NCI-H2081 (cell line): ENCODE results near the gene SVIL.
"Not testable (repeated sequence)": the region's sequence is repeated elsewhere in the genome, so short reads cannot be mapped to it uniquely, and the experiment has no call there.

Experiments used
- DNase-seq, 2 experiments: peaks; one replicate each; lab custom pipeline; 2025; lab: John Stamatoyannopoulos, UW

The SVIL gene

DNA sequence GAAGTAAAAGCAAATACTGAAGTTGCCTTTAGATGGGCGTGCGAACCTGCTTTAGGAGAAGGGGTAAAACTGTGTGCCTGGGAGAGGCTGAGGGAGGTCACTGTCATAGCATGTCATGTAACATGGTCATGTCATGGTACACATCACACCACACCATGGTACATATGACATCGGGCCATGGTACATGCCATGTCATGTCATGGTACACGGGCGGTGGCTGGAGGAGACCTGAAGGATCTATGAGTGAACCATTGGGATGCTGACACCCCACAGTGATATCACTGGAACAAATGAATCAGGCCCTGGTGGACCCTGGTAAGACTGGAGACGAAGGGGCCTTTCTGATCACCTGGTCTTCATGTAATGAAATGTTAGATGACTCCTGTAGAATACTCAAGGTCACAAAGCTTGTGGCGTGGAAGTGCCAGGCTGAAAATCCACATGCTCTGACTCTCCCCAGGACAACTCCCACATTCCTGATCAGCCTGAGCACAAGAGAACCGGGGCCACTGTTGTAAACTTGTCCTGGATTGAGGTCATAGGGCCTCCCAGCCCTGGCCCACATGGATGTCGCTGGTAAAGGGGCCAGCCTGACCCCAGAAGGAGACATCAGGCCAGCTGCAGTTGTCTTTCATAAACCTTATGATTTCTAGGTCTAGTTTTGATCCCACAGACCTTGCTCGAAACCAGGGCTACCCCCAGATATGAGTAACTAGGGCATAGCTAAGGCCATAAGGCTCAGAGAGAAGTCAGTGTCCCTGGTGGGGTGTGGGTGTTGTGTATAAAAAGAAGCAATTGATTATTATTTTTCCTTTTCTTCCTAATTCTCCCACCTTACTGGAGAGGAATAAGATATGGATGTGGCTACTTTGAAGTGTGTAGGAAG, 60.3 kb downstream of the SVIL start:
- not testable (repeated sequence) for DNase-seq

GRCh38 chr10:29570248-29570647, 64.5 kb downstream of the SVIL start:
- not testable (repeated sequence) for DNase-seq

DNA sequence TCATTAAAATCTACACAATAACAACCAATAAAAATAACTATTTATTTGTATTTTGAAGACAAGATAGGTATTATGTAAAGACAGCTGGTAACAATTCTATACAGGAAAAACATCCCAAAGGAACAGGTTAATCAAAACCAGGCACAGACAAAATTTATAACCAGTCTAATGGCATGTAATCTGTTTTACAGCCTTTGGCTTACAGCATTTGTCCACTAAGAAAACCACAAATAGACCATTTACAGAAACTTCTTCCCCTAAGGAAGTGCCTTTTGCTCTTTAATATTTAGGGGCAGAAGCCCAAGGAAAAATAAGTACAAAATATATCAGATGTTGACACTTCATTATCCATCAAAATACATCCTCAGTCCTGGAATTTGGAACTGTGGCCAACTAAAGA, 65.0 kb downstream of the SVIL start:
- DNase-seq = no peak

GRCh38 chr10:29567003-29567402, 67.8 kb downstream of the SVIL start:
- no peak for DNase-seq

DNA sequence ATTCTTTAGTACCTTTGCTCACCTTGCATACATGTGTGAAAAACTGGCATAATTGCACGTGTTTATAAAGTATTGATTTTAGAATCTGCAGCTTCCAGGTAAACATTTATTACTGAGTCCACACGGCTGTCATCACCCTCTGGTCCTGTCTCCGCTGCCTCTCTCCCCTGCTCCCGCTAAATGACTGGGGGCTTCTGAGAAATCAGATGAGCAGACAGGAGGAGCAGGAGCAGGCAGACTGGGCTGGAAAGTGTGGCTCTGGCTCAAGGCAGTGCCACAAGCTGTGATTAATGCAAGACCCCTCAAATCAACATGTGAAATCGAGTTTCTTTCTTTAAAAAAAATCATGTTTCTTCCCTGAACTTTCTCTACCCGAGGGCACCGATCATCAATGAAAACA, 68.6 kb downstream of the SVIL start:
- DNase-seq = not testable (repeated sequence)

GRCh38 chr10:29563420-29564035, 71.2 kb downstream of the SVIL start:
- DNase-seq = no peak

DNA sequence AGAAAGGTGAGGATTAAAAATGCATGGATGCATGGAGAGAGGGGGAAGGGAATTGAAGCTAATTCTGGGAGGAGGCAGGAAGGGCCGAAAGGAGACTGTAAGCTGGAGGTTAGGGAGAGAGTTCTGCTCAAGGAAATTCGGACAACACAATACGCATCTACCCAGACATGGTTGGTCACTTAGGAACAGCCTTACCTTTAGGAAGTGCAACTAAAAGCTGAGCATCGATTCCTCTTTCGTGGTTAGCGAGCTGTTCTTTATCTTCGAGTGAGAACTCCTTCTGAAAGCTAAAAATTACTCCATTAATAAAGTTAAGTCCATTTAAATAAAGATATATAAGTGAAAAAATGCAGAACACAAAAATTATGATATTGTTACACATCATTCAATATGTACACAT, 71.8 kb downstream of the SVIL start:
- not testable (repeated sequence) for DNase-seq

- DNase-seq = no peak
These were observed 74.8 kb downstream of the SVIL start for GRCh38 chr10:29559996-29560395.

DNA sequence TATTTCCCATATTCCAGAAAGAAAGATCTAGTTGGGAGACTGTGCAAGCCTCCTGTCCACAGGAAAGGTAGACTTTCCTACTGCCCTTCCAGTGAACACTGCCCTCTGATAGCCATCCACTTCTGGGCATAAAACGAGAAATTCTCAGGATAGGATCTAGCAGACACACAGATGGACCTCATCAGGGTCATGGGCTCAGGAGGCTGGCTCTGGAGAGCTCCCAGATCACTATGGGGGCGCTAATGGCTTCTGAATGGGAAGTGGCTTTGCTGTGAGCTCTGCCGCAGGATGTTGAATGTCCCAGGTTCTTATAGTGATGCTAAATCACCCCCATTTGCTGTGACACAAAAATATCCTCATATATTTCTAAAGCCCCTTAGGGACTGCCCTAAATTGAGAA, 77.1 kb downstream of the SVIL start:
- no peak for DNase-seq

DNA sequence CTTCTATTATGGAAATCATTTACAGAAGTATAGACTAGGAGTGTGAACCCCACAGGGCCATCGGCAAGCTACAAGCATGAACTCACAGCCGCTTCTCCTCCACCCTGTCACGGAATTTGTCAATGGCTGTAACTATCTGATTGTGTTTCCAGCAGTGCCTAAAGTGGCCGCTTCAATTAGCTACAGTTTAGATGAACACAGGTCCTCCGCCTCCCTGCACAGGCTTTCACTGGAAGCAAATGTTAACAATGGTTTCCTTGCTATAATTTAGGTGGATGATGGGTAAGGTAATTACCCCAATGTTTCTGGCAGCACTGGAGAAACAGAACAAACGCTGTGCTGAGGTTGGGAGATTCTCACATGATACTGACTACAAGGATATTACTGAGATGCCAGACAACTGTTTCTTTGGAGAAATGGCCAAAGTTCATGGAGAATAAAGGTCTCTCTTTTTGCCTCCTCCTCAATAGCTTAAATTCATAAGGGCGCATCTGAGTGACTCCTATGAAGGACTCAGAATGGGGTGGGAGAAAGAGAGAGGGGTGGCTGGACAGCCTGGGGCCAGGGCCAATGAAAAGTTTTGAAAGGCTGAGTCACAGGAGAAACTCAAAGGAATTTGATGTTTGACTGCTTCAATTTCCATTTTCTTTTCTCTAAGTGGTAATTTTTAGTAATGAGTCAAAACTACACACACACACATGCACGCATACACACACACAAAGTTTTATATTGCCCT, 78.9 kb downstream of the SVIL start:
- DNase-seq = peak in 1 of 2 experiments; percentile 49

DNA sequence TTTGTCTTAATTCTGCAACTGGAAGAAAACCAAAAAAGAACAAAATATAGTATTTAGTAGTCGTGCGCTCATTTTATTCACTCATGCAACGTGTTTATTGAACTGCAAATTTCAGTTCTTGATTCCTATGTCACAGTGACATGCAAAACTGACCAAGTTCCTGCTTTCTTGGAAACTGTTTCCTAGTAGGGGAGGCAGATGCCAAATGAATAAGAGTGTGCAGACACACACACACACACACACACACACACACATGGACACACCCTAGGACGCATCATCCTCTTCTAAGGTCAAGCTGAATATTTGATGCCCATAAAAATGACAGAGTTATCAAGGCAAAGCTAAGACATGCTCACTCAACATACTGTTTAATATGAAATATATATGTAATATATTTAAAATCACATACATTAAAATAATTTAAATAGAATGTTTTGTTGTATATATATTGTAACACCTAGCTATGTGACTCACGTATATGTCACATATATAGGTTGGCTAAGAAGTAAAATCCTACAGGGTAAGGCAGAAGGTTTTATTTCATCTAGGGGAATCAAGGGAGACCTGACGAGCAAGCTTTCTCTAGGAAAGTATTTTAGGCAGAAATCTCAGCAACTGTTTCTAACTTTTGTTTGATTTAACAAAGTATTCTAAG, 79.6 kb downstream of the SVIL start:
- no peak for DNase-seq

GRCh38 chr10:29554660-29555059, 80.1 kb downstream of the SVIL start:
- DNase-seq = no peak

- no peak for DNase-seq
These were observed 81.1 kb downstream of the SVIL start for GRCh38 chr10:29553544-29554250.

- not testable (repeated sequence) for DNase-seq
These were observed 81.7 kb downstream of the SVIL start for GRCh38 chr10:29553116-29553515.

GRCh38 chr10:29549493-29549892, 85.3 kb downstream of the SVIL start:
- not testable (repeated sequence) for DNase-seq

DNA sequence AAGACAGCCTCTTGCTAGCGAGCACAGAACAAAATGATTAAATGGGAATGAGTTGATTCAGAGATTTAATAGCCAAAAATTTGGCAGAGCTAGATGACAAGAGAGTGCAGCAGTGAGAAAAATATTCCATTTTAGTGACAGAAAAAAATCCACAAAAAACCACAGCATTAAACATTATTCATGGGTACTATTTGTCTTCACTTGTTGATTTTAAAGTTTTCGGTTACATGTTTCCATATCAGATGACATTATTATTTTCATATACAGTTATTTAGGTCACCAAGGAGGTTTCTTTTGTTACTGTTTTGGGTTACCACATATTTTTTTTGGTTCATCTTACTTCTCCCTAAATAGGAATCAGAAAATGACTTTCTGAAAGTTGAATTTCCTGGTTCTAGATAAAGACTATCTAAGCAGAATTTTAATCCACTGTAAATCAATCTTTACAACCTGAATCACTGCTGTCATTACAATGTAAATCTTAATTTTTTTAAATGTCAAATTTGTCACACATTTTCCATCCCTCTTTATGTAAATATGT, 87.9 kb downstream of the SVIL start:
- DNase-seq = no peak

DNA sequence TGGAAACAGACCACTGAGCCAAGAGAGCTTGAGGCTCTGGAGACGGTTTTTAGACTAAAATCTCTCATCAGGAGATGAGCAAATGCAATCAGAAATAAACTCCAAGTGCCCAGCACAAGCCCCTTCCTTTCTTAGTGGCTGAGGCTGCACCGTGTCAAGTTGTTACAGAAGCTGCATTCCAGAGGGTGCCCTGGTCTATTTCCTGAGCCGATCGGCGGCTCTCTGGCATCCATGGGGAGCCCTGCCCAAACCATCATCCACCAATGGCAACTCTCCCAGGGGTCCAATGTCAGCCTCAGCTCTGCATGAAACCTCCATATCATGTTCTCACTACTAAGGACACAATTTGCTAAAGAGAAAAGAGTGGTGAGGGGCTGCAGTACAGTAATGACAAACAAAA, 89.6 kb downstream of the SVIL start:
- DNase-seq = no peak

- DNase-seq = no peak
These were observed 91.1 kb downstream of the SVIL start for GRCh38 chr10:29543715-29544114.

GRCh38 chr10:29542723-29543122, 92.0 kb downstream of the SVIL start:
- DNase-seq = no peak

GRCh38 chr10:29541422-29542210, 93.2 kb downstream of the SVIL start:
- peak in 1 of 2 experiments; percentile 21 for DNase-seq
